ENCODE data around the gene LCE1F.

Gene LCE1F

GRCh38 chr1:152745289-152745704, 29.6 kb upstream of the LCE1F start:
- no peak overlapping the region for H3K27ac ChIP-seq (ENCODE audit: low read length, poor library complexity, severe bottlenecking)
- H3K9me3 ChIP-seq (ENCODE audit: control insufficient read depth, low read length), result no peaks in the 10 kb centered on the region
- H2BK120ac ChIP-seq (ENCODE audit: low read depth, low read length), result no peak overlapping the region
- H3K4me2 ChIP-seq (ENCODE audit: low read length, poor library complexity, severe bottlenecking), result no peak overlapping the region
- H4K91ac ChIP-seq (ENCODE audit: low read length), result no peak overlapping the region
- 93% methylated on average over 3 of the region's 4 CpGs for WGBS
- H2AK5ac ChIP-seq (ENCODE audit: low read length, severe bottlenecking), result no peak overlapping the region
- H3K4me1 ChIP-seq (ENCODE audit: control insufficient read depth, insufficient read depth, low read depth, low read length), result no peaks in the 10 kb centered on the region
- H3K9ac ChIP-seq (ENCODE audit: low read length), result no peak overlapping the region
- no peak overlapping the region for H3K14ac ChIP-seq (ENCODE audit: low read length in 2 of 2)
- H2BK12ac ChIP-seq (ENCODE audit: low read length in 2 of 2), result no peak overlapping the region
- no peaks in the 10 kb centered on the region for H3K79me1 ChIP-seq (replicated peaks; ENCODE audit: low read length, poor library complexity, severe bottlenecking)
- no peak overlapping the region for H3K23ac ChIP-seq (ENCODE audit: low read length in 2 of 2)
- no peak overlapping the region for H3K18ac ChIP-seq (ENCODE audit: low read depth in 1 of 2, low read length in 2 of 2)
- H2AFZ ChIP-seq (ENCODE audit: low read depth, low read length), result no peak overlapping the region
- no peak overlapping the region for H3K4me3 ChIP-seq (ENCODE audit: insufficient read depth in 1 of 2, low read depth in 1 of 2, low read length in 2 of 2)
- DNase-seq, result no peak
- H3K36me3 ChIP-seq (ENCODE audit: control insufficient read depth in 1 of 2, insufficient read depth in 2 of 2, low read depth in 1 of 2, low read length in 2 of 2), result no peaks in the 10 kb centered on the region
- no peak overlapping the region for H3K4ac ChIP-seq (ENCODE audit: low read depth in 1 of 2, low read length in 2 of 2)
- no peaks in the 10 kb centered on the region for H3K27me3 ChIP-seq (ENCODE audit: control insufficient read depth in 1 of 2, insufficient read depth in 1 of 2, low read length in 2 of 2)
- no peak overlapping the region for H2BK15ac ChIP-seq (ENCODE audit: low read depth, poor library complexity, severe bottlenecking)
- H2BK5ac ChIP-seq (ENCODE audit: low read depth, low read length, poor library complexity, severe bottlenecking), result no peak overlapping the region
- no peak overlapping the region for H4K8ac ChIP-seq (ENCODE audit: low read length)

GRCh38 chr1:152745765-152746444, 29.0 kb upstream of the LCE1F start:
- no peaks in the 10 kb centered on the region for H3K4me1 ChIP-seq (ENCODE audit: control insufficient read depth, insufficient read depth, low read depth, low read length)
- H3K4me3 ChIP-seq (ENCODE audit: insufficient read depth in 1 of 2, low read depth in 1 of 2, low read length in 2 of 2), result no peak overlapping the region
- DNase-seq, result no peak
- no peak overlapping the region for H4K8ac ChIP-seq (ENCODE audit: low read length)
- no peak overlapping the region for H3K23ac ChIP-seq (ENCODE audit: low read length in 2 of 2)
- no peak overlapping the region for H2BK120ac ChIP-seq (ENCODE audit: low read depth, low read length)
- H3K18ac ChIP-seq (ENCODE audit: low read depth in 1 of 2, low read length in 2 of 2), result no peak overlapping the region
- no peak overlapping the region for H3K4ac ChIP-seq (ENCODE audit: low read depth in 1 of 2, low read length in 2 of 2)
- H3K79me1 ChIP-seq (replicated peaks; ENCODE audit: low read length, poor library complexity, severe bottlenecking), result no peaks in the 10 kb centered on the region
- H4K91ac ChIP-seq (ENCODE audit: low read length), result no peak overlapping the region
- no peaks in the 10 kb centered on the region for H3K36me3 ChIP-seq (ENCODE audit: control insufficient read depth in 1 of 2, insufficient read depth in 2 of 2, low read depth in 1 of 2, low read length in 2 of 2)
- H3K9me3 ChIP-seq (ENCODE audit: control insufficient read depth, low read length), result no peaks in the 10 kb centered on the region
- no peak overlapping the region for H2AFZ ChIP-seq (ENCODE audit: low read depth, low read length)
- no peak overlapping the region for H2AK5ac ChIP-seq (ENCODE audit: low read length, severe bottlenecking)
- H2BK5ac ChIP-seq (ENCODE audit: low read depth, low read length, poor library complexity, severe bottlenecking), result no peak overlapping the region
- H3K27ac ChIP-seq (ENCODE audit: low read length, poor library complexity, severe bottlenecking), result no peak overlapping the region
- no peak overlapping the region for H3K14ac ChIP-seq (ENCODE audit: low read length in 2 of 2)
- no peaks in the 10 kb centered on the region for H3K27me3 ChIP-seq (ENCODE audit: control insufficient read depth in 1 of 2, insufficient read depth in 1 of 2, low read length in 2 of 2)
- WGBS, result 69% methylated on average over 6 of the region's 6 CpGs
- H2BK15ac ChIP-seq (ENCODE audit: low read depth, poor library complexity, severe bottlenecking), result no peak overlapping the region
- no peak overlapping the region for H3K9ac ChIP-seq (ENCODE audit: low read length)
- no peak overlapping the region for H3K4me2 ChIP-seq (ENCODE audit: low read length, poor library complexity, severe bottlenecking)
- no peak overlapping the region for H2BK12ac ChIP-seq (ENCODE audit: low read length in 2 of 2)

- Histone ChIP-seq H4K8ac (ENCODE audit: low read length) (no peak overlapping the region), H3K14ac (ENCODE audit: low read length in 2 of 2) (no peak overlapping the region), H3K9ac (ENCODE audit: low read length) (no peak overlapping the region), H2AFZ (ENCODE audit: low read depth, low read length) (no peak overlapping the region), H3K9me3 (ENCODE audit: control insufficient read depth, low read length) (no peaks in the 10 kb centered on the region), H3K27ac (ENCODE audit: low read length, poor library complexity, severe bottlenecking) (no peak overlapping the region), H2BK15ac (ENCODE audit: low read depth, poor library complexity, severe bottlenecking) (no peak overlapping the region), H3K79me1 (replicated peaks; ENCODE audit: low read length, poor library complexity, severe bottlenecking) (no peaks in the 10 kb centered on the region), H3K4me2 (ENCODE audit: low read length, poor library complexity, severe bottlenecking) (no peak overlapping the region), H3K36me3 (ENCODE audit: control insufficient read depth in 1 of 2, insufficient read depth in 2 of 2, low read depth in 1 of 2, low read length in 2 of 2) (no peaks in the 10 kb centered on the region), H2BK5ac (ENCODE audit: low read depth, low read length, poor library complexity, severe bottlenecking) (no peak overlapping the region), H3K4me3 (ENCODE audit: insufficient read depth in 1 of 2, low read depth in 1 of 2, low read length in 2 of 2) (no peak overlapping the region), H3K27me3 (ENCODE audit: control insufficient read depth in 1 of 2, insufficient read depth in 1 of 2, low read length in 2 of 2) (no peaks in the 10 kb centered on the region), H4K91ac (ENCODE audit: low read length) (no peak overlapping the region), H3K18ac (ENCODE audit: low read depth in 1 of 2, low read length in 2 of 2) (no peak overlapping the region), H3K4me1 (ENCODE audit: control insufficient read depth, insufficient read depth, low read depth, low read length) (no peaks in the 10 kb centered on the region), H2BK120ac (ENCODE audit: low read depth, low read length) (no peak overlapping the region), H3K23ac (ENCODE audit: low read length in 2 of 2) (no peak overlapping the region), H2AK5ac (ENCODE audit: low read length, severe bottlenecking) (no peak overlapping the region), H3K4ac (ENCODE audit: low read depth in 1 of 2, low read length in 2 of 2) (no peak overlapping the region), H2BK12ac (ENCODE audit: low read length in 2 of 2) (no peak overlapping the region)
- no CpG with 5 or more reads among the region's 1 CpG for WGBS
- no peak for DNase-seq
These were observed 27.1 kb upstream of the LCE1F start for GRCh38 chr1:152747831-152748230.

- Histone ChIP-seq H2AK5ac (ENCODE audit: low read length, severe bottlenecking) (no peak overlapping the region), H3K36me3 (ENCODE audit: control insufficient read depth in 1 of 2, insufficient read depth in 2 of 2, low read depth in 1 of 2, low read length in 2 of 2) (no peaks in the 10 kb centered on the region), H4K8ac (ENCODE audit: low read length) (no peak overlapping the region), H2BK12ac (ENCODE audit: low read length in 2 of 2) (no peak overlapping the region), H3K14ac (ENCODE audit: low read length in 2 of 2) (no peak overlapping the region), H2AFZ (ENCODE audit: low read depth, low read length) (no peak overlapping the region), H3K18ac (ENCODE audit: low read depth in 1 of 2, low read length in 2 of 2) (no peak overlapping the region), H3K9ac (ENCODE audit: low read length) (no peak overlapping the region), H3K23ac (ENCODE audit: low read length in 2 of 2) (no peak overlapping the region), H2BK120ac (ENCODE audit: low read depth, low read length) (no peak overlapping the region), H4K91ac (ENCODE audit: low read length) (no peak overlapping the region), H3K27me3 (ENCODE audit: control insufficient read depth in 1 of 2, insufficient read depth in 1 of 2, low read length in 2 of 2) (no peaks in the 10 kb centered on the region), H3K4me3 (ENCODE audit: insufficient read depth in 1 of 2, low read depth in 1 of 2, low read length in 2 of 2) (no peak overlapping the region), H3K79me1 (replicated peaks; ENCODE audit: low read length, poor library complexity, severe bottlenecking) (no peaks in the 10 kb centered on the region), H3K4ac (ENCODE audit: low read depth in 1 of 2, low read length in 2 of 2) (no peak overlapping the region), H3K4me2 (ENCODE audit: low read length, poor library complexity, severe bottlenecking) (no peak overlapping the region), H3K4me1 (ENCODE audit: control insufficient read depth, insufficient read depth, low read depth, low read length) (no peaks in the 10 kb centered on the region), H3K27ac (ENCODE audit: low read length, poor library complexity, severe bottlenecking) (no peak overlapping the region), H2BK15ac (ENCODE audit: low read depth, poor library complexity, severe bottlenecking) (no peak overlapping the region), H2BK5ac (ENCODE audit: low read depth, low read length, poor library complexity, severe bottlenecking) (no peak overlapping the region), H3K9me3 (ENCODE audit: control insufficient read depth, low read length) (no peaks in the 10 kb centered on the region)
- DNase-seq, result no peak
- 58% methylated on average over 1 of the region's 1 CpG for WGBS
These were observed 22.7 kb upstream of the LCE1F start for GRCh38 chr1:152752225-152752624.

All from mesenchymal stem cell (in vitro differentiated cells and primary cell).